ENCODE results near the gene DPYD. TPM values are rescaled to one million over a fixed set of nuclear protein-coding genes. Genes with fewer than 3 reads are reported as not detected.

The DPYD gene
- total RNA-seq, 4 donors from 2014 or later = 30.6 to 58.4 (median 35.4) TPM

GRCh38 chr1:97668945-97669344 is 251.9 kb downstream of the DPYD start:
- 42 to 45% methylated on average over 2 of the region's 2 CpGs for WGBS, 2 donors
- no peaks in the 10 kb centered on the region for H3K4me1 ChIP-seq
- no peak overlapping the region for H3K27ac ChIP-seq
- no peak for DNase-seq
- peaks cover 0 to 7% (median 0%) of the 10 kb centered on the region in 3 donors for H3K36me3 ChIP-seq
- intact Hi-C loops (cut with DNase I) = no loop called here
- TF ChIP-seq CTCF (IDR thresholded peaks at IDR 0.05) (peak in 1 of 6 experiments; percentile 34), POLR2A (IDR thresholded peaks at IDR 0.05) (no peak)
- no peaks in the 10 kb centered on the region for H3K27me3 ChIP-seq
- H3K4me3 ChIP-seq = no peak overlapping the region
- no peaks in the 10 kb centered on the region for H3K9me3 ChIP-seq

- intact Hi-C loops (cut with DNase I) = no loop called here
- no peaks in the 10 kb centered on the region for H3K9me3 ChIP-seq
- no peak for DNase-seq
- H3K4me1 ChIP-seq = no peaks in the 10 kb centered on the region
- H3K27me3 ChIP-seq = no peaks in the 10 kb centered on the region
- TF ChIP-seq CTCF (IDR thresholded peaks at IDR 0.05) = no peak
- no peak for TF ChIP-seq POLR2A (IDR thresholded peaks at IDR 0.05)
- no peak overlapping the region for H3K4me3 ChIP-seq
- H3K36me3 ChIP-seq = no peaks in the 10 kb centered on the region
- 67 to 79% methylated on average over 2 of the region's 2 CpGs for WGBS, 2 donors
- H3K27ac ChIP-seq = no peak overlapping the region
Measured at GRCh38 chr1:97660431-97661105, 260.3 kb downstream of the DPYD start.

DNA sequence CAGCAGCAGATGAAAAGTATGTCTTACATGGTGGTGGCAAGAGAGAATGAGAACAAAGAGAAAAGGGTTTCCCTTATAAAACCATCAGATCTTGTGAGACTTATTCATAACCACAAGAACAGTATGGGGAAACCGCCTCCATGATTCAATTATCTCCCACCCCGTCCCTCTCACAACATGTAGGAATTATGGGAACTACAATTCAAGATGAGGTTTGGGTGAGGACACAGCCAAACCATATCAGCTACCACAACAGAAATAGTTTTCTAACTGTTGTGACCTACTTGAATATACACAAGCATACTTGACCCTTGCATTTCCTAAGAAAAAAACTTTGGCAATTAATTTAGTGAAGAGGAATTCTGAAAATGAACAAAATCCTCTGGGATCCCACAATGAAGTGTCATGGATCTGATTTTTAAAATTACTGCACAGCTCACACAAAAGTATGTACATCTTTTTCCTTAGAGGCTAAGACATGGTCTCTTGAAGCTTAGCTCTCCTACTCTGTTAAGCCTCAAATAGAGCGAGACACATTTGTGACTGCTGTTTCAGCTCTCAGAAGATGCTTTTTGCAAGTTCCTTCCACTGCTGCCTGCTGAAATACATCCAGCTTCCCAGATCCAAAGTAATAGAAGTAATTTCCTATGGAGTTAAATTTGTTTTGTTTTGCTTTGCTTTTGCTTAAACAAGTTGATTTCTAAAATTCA is 265.8 kb downstream of the DPYD start:
- TF ChIP-seq POLR2A (IDR thresholded peaks at IDR 0.05) (no peak), CTCF (IDR thresholded peaks at IDR 0.05) (no peak)
- DNase-seq = no peak
- intact Hi-C loops (cut with DNase I) = no loop called here
- no peak overlapping the region for H3K27ac ChIP-seq
- 64 to 98% methylated on average over 3 of the region's 3 CpGs for WGBS, 2 donors
- no peaks in the 10 kb centered on the region for H3K9me3 ChIP-seq
- no peaks in the 10 kb centered on the region for H3K27me3 ChIP-seq
- H3K36me3 ChIP-seq = no peaks in the 10 kb centered on the region
- H3K4me1 ChIP-seq = no peaks in the 10 kb centered on the region
- no peak overlapping the region for H3K4me3 ChIP-seq

DNA sequence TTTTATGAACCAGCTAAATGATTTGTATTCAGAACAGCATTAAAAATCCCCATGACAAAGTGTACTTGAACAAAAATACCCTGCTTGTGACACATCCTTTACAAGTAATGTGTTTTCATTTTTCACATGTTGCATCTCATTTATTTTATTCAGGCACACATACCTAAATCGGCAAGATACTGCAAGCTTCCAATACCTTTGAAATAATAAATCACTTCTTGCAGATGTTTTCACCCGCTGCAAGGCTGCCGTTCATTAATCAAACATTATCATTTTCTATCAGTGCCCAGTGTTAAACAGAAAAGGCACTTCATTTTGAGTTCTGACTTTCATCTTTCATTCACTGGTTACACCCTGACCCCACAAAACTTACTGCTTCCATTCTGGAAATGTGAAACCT is 269.6 kb downstream of the DPYD start:
- TF ChIP-seq CTCF (IDR thresholded peaks at IDR 0.05) = no peak
- no peak for TF ChIP-seq POLR2A (IDR thresholded peaks at IDR 0.05)
- Histone ChIP-seq H3K4me1 (no peaks in the 10 kb centered on the region), H3K27me3 (no peaks in the 10 kb centered on the region), H3K4me3 (no peak overlapping the region), H3K27ac (no peak overlapping the region), H3K36me3 (no peaks in the 10 kb centered on the region), H3K9me3 (peaks cover 0 to 4% (median 0%) of the 10 kb centered on the region in 3 donors)
- no peak for DNase-seq
- intact Hi-C loops (cut with DNase I) = no loop called here
- 73 to 78% methylated on average over 3 of the region's 3 CpGs for WGBS, 2 donors

GRCh38 chr1:97649591-97649990 is 271.2 kb downstream of the DPYD start:
- no peak for TF ChIP-seq CTCF (IDR thresholded peaks at IDR 0.05)
- no peak for TF ChIP-seq POLR2A (IDR thresholded peaks at IDR 0.05)
- Histone ChIP-seq H3K27ac (no peak overlapping the region), H3K9me3 (peaks cover 0 to 11% (median 0%) of the 10 kb centered on the region in 3 donors), H3K4me1 (no peaks in the 10 kb centered on the region), H3K4me3 (no peak overlapping the region), H3K27me3 (no peaks in the 10 kb centered on the region), H3K36me3 (no peaks in the 10 kb centered on the region)
- 74 to 93% methylated on average over 4 of the region's 4 CpGs for WGBS, 2 donors
- intact Hi-C loops (cut with DNase I) = no loop called here
- DNase-seq = no peak
